Liver (tissue), 3 donors: ENCODE results near the gene SMPDL3B.

Experiments used
- CTCF ChIP-seq: fragments of 150-350 bp; IDR thresholded peaks from 2 replicates; pipeline ENCODE4 v1.5.1; 2017; ENCODE audit warnings: improper control_type of control experiment, low read depth, low read length; ENCODE audit not compliant: missing input control
- EGR1 ChIP-seq, 2 donors: IDR thresholded peaks; 2 replicates each; pipeline ENCODE4 v1.6.1; 2016 to 2018; ENCODE audit warnings: antibody characterized with exemption in 2 of 2, low read depth in 2 of 2
- FOXA1 ChIP-seq: IDR thresholded peaks from 2 replicates; pipeline ENCODE4 v1.6.1; 2016; ENCODE audit warnings: antibody characterized with exemption
- GABPA ChIP-seq, 2 donors: IDR thresholded peaks in 1 of 2; conservative IDR thresholded peaks in 1 of 2; 2 replicates each; pipeline ENCODE4 v1.6.1; 2016; ENCODE audit warnings: antibody characterized with exemption in 2 of 2, mild to moderate bottlenecking in 1 of 2, moderate library complexity in 1 of 2
- HNF4G ChIP-seq: IDR thresholded peaks from 2 replicates; pipeline ENCODE4 v1.6.1; 2016; ENCODE audit warnings: antibody characterized with exemption
- JUND ChIP-seq, 2 donors: IDR thresholded peaks; 2 replicates each; pipeline ENCODE4 v1.6.1; 2016; ENCODE audit warnings: antibody characterized with exemption in 2 of 2
- MAX ChIP-seq: IDR thresholded peaks from 2 replicates; pipeline ENCODE4 v1.6.1; 2016; ENCODE audit warnings: antibody characterized with exemption
- REST ChIP-seq: IDR thresholded peaks from 2 replicates; pipeline ENCODE4 v1.6.1; 2016; ENCODE audit warnings: antibody characterized with exemption, mild to moderate bottlenecking
- RXRA ChIP-seq, 2 donors: IDR thresholded peaks; 2 replicates each; pipeline ENCODE4 v1.6.1; 2017 to 2018; ENCODE audit warnings: antibody characterized with exemption in 2 of 2, mild to moderate bottlenecking in 1 of 2
- SP1 ChIP-seq: IDR thresholded peaks from 2 replicates; pipeline ENCODE4 v1.6.1; 2018; ENCODE audit warnings: antibody characterized with exemption, mild to moderate bottlenecking
- TAF1 ChIP-seq: conservative IDR thresholded peaks from 2 replicates; pipeline ENCODE4 v1.6.1; 2016; ENCODE audit warnings: antibody characterized with exemption, mild to moderate bottlenecking
- YY1 ChIP-seq: IDR thresholded peaks from 2 replicates; pipeline ENCODE4 v1.6.1; 2016; ENCODE audit warnings: antibody characterized with exemption, mild to moderate bottlenecking
- TF ChIP-seq, protein P1 (sequence below): IDR thresholded peaks from 2 replicates; pipeline ENCODE4 v1.6.1; 2016; ENCODE audit warnings: antibody characterized with exemption
- TF ChIP-seq, protein P2 (sequence below): IDR thresholded peaks from 2 replicates; pipeline ENCODE4 v1.6.1; 2016; ENCODE audit warnings: antibody characterized with exemption
- donor health status: healthy.
- donor health status: healthy.

GRCh38 chr1:27940297-27940696 is 5.5 kb downstream of the SMPDL3B start:
- TF ChIP-seq GABPA (IDR thresholded peaks at IDR 0.05 in 1 of 2, conservative IDR thresholded peaks at IDR 0.05 in 1 of 2) (no peak), CTCF (peak; percentile 47), MAX (no peak), YY1 (no peak), REST (no peak), JUND (IDR thresholded peaks at IDR 0.05) (no peak), TAF1 (no peak), HNF4G (no peak), EGR1 (IDR thresholded peaks at IDR 0.05; ENCODE audit: low read depth in 2 of 2) (no peak), FOXA1 (no peak), SP1 (no peak), RXRA (IDR thresholded peaks at IDR 0.05) (no peak)
- TF ChIP-seq, protein P1, sequence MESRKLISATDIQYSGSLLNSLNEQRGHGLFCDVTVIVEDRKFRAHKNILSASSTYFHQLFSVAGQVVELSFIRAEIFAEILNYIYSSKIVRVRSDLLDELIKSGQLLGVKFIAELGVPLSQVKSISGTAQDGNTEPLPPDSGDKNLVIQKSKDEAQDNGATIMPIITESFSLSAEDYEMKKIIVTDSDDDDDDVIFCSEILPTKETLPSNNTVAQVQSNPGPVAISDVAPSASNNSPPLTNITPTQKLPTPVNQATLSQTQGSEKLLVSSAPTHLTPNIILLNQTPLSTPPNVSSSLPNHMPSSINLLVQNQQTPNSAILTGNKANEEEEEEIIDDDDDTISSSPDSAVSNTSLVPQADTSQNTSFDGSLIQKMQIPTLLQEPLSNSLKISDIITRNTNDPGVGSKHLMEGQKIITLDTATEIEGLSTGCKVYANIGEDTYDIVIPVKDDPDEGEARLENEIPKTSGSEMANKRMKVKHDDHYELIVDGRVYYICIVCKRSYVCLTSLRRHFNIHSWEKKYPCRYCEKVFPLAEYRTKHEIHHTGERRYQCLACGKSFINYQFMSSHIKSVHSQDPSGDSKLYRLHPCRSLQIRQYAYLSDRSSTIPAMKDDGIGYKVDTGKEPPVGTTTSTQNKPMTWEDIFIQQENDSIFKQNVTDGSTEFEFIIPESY = no peak
- TF ChIP-seq, protein P2, sequence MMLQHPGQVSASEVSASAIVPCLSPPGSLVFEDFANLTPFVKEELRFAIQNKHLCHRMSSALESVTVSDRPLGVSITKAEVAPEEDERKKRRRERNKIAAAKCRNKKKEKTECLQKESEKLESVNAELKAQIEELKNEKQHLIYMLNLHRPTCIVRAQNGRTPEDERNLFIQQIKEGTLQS = no peak
